Measurements from ENCODE around the gene ZNRD2. TPM values are rescaled to one million over a fixed set of nuclear protein-coding genes. Genes with fewer than 3 reads are reported as not detected.

The ZNRD2 gene
- total and polyA plus RNA-seq, 4 experiments from 2014 or later: 24.6 to 74.9 (median 48.8) TPM

DNA sequence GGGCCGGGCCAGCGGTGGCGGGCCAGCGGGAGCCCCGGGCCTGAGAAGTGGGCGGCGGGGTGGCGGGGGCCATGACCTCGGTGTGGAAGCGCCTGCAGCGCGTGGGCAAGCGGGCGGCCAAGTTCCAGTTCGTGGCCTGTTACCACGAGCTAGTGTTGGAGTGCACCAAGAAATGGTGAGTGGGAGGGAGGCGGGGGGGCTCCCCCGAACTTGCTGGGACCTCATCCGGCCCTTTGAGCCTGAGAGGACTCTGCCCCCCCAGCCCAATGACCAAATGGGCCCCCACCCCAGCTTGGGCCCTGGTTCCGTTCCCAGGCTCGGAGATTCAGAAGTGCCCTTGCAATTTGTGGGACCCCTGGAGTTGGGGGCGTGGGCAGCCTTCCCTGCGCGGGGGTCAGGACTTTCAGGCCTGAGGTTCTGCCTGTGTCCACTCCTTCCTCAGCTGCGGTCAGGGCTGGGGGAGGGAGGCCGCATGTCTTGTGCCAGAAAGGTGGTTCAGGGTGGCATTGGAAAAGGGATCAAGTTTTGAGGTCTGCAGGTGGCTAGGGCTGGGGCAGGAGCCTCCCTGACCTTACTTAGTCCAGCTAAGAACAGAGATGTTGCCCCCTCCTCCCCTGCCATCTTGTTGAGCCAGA, 6.1 kb downstream of the ZNRD2 start:
- Mint-ChIP-seq H3K36me3 (peaks cover 0 to 53% of the 10 kb centered on the region in 2 donors), H3K4me1 (peaks cover 22 to 69% (median 47%) of the 10 kb centered on the region in 4 donors), H3K27me3 (no peaks in the 10 kb centered on the region), H3K4me3 (peak overlapping the region; percentile 86 to 91 (median 88)), H3K27ac (peak overlapping the region; percentile 84 to 94 (median 91)), H3K9me3 (no peaks in the 10 kb centered on the region)
- H3K4me1 ChIP-seq (ENCODE audit: insufficient read depth, low read length): peaks cover 59% of the 10 kb centered on the region
- H3K27ac ChIP-seq (ENCODE audit: low read depth, low read length): peak overlapping the region; percentile 75
- intact Hi-C loops (cut with micrococcal nuclease): no loop called here
- POLR2A ChIA-PET (ENCODE audit: partially characterized antibody): interaction anchor here (0.7 to 17.1 kb wide), 27 partner anchors 8 to 736 kb away, joined by 3 to 403 read pairs (median 8); partner anchors contain the start of genes DPF2, KAT5, KCNK7 and LTBP3
- H3K9me3 ChIP-seq (ENCODE audit: control insufficient read depth in 1 of 2, low read length in 2 of 2): no peaks in the 10 kb centered on the region
- peaks cover 23% of the 10 kb centered on the region for H3K36me3 ChIP-seq (ENCODE audit: insufficient read depth, low read length)
- DNase-seq: no peak
- H3K4me3 ChIP-seq (ENCODE audit: low read length in 2 of 2): peak overlapping the region; percentile 62 to 88
- no peaks in the 10 kb centered on the region for H3K27me3 ChIP-seq (ENCODE audit: insufficient read depth, low read length)
- CTCF ChIA-PET (ENCODE audit: partially characterized antibody): interaction anchor here (0.7 to 5.1 kb wide), 13 partner anchors 9 to 72 kb away, joined by 3 to 50 read pairs (median 3); partner anchors contain the start of gene SCYL1

DNA sequence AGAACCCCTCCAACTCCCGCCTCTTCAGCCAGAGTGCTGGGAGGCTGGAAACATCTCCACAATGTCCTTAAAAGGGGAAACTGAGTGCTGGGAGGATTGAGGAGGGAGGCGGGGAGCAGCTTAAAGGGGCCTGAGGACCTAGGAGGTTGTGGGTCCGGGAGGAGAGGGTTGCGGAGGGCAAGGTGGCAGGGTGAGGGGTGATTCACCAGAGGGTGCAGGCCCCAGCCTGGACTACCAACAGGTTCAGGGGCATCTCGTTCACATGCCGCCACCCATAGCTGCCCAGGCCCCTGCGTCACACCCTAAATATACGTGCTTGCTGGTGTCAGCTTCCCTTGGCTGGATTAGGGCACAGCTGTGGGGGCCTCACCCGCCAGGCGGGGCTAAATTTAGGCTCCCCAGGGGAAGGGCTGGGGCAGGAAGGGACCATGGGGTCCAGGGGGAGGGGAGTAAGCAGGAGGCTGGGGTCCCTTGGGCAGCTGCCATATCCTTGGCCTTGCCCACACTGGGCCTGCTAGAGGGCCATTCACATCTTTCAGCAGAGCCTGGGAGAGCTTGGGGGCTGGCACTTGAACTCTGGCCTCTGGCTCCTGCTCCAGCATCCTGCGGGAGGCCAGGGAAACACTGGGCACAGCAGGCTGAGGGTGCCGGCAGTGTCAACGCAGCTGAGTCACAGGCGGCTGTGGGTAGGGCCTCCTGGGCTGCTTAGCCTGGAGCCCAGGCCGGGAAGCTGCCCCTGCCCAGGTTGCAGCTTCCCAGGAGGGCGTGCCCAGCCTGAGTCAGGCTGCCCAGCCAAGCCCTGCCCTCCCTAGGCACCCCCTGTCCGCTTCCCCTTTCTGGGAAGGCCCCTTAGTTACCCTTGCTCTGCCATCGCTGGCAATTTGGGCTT, 6.8 kb downstream of the ZNRD2 start:
- POLR2A ChIA-PET (ENCODE audit: partially characterized antibody): interaction anchor here (0.7 to 17.1 kb wide), 22 partner anchors 7 to 243 kb away, joined by 3 to 403 read pairs (median 10); partner anchors contain the start of genes DPF2, KAT5, KCNK7 and LTBP3
- Histone ChIP-seq H3K27ac (ENCODE audit: low read depth, low read length) (peak overlapping the region; percentile 75), H3K27me3 (ENCODE audit: insufficient read depth, low read length) (no peaks in the 10 kb centered on the region), H3K4me1 (ENCODE audit: insufficient read depth, low read length) (peaks cover 51% of the 10 kb centered on the region), H3K36me3 (ENCODE audit: insufficient read depth, low read length) (peaks cover 29% of the 10 kb centered on the region), H3K4me3 (ENCODE audit: low read length in 2 of 2) (peak overlapping the region; percentile 62 to 88), H3K9me3 (ENCODE audit: control insufficient read depth in 1 of 2, low read length in 2 of 2) (no peaks in the 10 kb centered on the region)
- peak in 1 of 5 donors; percentile 68 for DNase-seq
- peak overlapping the region; percentile 86 to 91 (median 88) for H3K4me3 Mint-ChIP-seq
- no peaks in the 10 kb centered on the region for H3K27me3 Mint-ChIP-seq
- CTCF ChIA-PET (ENCODE audit: partially characterized antibody): interaction anchor here (0.7 to 5.1 kb wide), 11 partner anchors 8 to 73 kb away, joined by 3 to 50 read pairs (median 3); partner anchors contain the start of gene SCYL1
- H3K4me1 Mint-ChIP-seq: peaks cover 15 to 62% (median 40%) of the 10 kb centered on the region in 4 donors
- peaks cover 0 to 53% of the 10 kb centered on the region in 2 donors for H3K36me3 Mint-ChIP-seq
- H3K27ac Mint-ChIP-seq: peak overlapping the region; percentile 84 to 94 (median 91)
- no peaks in the 10 kb centered on the region for H3K9me3 Mint-ChIP-seq
- intact Hi-C loops (cut with micrococcal nuclease): no loop called here

DNA sequence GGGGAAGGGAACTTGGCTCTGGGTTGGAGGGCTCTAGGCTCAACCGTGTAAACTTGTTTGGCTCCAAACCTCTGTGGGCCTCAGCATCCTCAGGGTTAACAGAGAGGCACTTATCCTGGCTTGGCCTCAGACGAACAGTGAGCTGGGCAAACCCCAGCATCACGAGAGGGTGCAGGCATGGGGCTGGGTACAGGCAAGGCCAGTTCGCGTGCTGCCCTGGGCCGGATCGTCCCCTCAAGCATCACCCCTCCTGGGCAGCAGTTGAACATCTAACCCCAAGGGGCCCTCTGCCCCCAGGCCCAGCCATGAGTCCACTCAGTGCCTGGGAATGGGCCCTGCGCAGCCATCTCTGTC, 7.5 kb downstream of the ZNRD2 start:
- no peak for DNase-seq
- Mint-ChIP-seq H3K27ac (peak overlapping the region in 6 of 7 donors; percentile 68 to 94 (median 87)), H3K4me3 (peak overlapping the region in 7 of 8 donors; percentile 64 to 88 (median 75)), H3K9me3 (no peaks in the 10 kb centered on the region), H3K4me1 (peaks cover 13 to 63% (median 40%) of the 10 kb centered on the region in 4 donors), H3K36me3 (peaks cover 5 to 58% of the 10 kb centered on the region in 2 donors), H3K27me3 (no peaks in the 10 kb centered on the region)
- Histone ChIP-seq H3K9me3 (ENCODE audit: control insufficient read depth in 1 of 2, low read length in 2 of 2) (no peaks in the 10 kb centered on the region), H3K36me3 (ENCODE audit: insufficient read depth, low read length) (peaks cover 34% of the 10 kb centered on the region), H3K4me1 (ENCODE audit: insufficient read depth, low read length) (peaks cover 50% of the 10 kb centered on the region), H3K27ac (ENCODE audit: low read depth, low read length) (peak overlapping the region; percentile 75), H3K27me3 (ENCODE audit: insufficient read depth, low read length) (no peaks in the 10 kb centered on the region), H3K4me3 (ENCODE audit: low read length in 2 of 2) (peak overlapping the region in 1 of 2 donors; percentile 62)
- POLR2A ChIA-PET (ENCODE audit: partially characterized antibody): interaction anchor here (1.0 to 17.1 kb wide), 11 partner anchors 11 to 160 kb away, joined by 3 to 403 read pairs (median 35); partner anchors contain the start of genes KCNK7, LTBP3, MALAT1 and MAP3K11
- CTCF ChIA-PET (ENCODE audit: partially characterized antibody): interaction anchor here (1.1 to 5.1 kb wide), 6 partner anchors 11 to 53 kb away, joined by 3 to 50 read pairs (median 25); partner anchors contain the start of gene SCYL1
- intact Hi-C loops (cut with micrococcal nuclease): no loop called here

DNA sequence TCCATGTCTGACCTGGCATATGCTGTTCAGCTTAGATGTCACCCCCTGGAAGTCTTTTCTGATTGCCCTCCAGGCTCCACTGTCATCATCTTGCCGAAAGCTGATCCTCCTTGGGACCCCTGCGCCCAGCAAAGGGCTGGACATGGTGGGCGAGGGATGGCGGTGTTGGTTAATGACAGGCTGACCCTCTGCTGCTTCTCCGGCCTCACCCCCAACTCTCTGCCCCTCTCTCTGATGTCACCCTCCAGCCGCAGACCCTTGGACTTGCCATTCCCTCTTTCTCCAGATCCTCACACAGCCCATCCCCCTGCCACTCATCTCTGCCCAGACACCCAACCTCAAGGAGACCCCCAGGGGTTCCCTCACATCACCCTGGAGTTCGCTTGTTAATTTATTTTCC, 7.9 kb downstream of the ZNRD2 start:
- H3K4me1 ChIP-seq (ENCODE audit: insufficient read depth, low read length): peaks cover 49% of the 10 kb centered on the region
- Mint-ChIP-seq H3K36me3 (peaks cover 9 to 62% of the 10 kb centered on the region in 2 donors), H3K27me3 (no peaks in the 10 kb centered on the region), H3K4me3 (peak overlapping the region in 7 of 8 donors; percentile 64 to 88 (median 76)), H3K4me1 (peaks cover 12 to 63% (median 38%) of the 10 kb centered on the region in 4 donors), H3K9me3 (no peaks in the 10 kb centered on the region), H3K27ac (peak overlapping the region in 6 of 7 donors; percentile 77 to 97 (median 92))
- no peak overlapping the region for H3K4me3 ChIP-seq (ENCODE audit: low read length in 2 of 2)
- peak overlapping the region; percentile 75 for H3K27ac ChIP-seq (ENCODE audit: low read depth, low read length)
- DNase-seq: no peak
- ChIA-PET POLR2A (ENCODE audit: partially characterized antibody) (interaction anchor here (0.6 to 17.1 kb wide), 7 partner anchors 11 to 179 kb away, joined by 3 to 403 read pairs (median 76); partner anchors contain the start of genes KCNK7, LTBP3 and MALAT1), CTCF (ENCODE audit: partially characterized antibody) (interaction anchor here (2.0 to 5.1 kb wide), 5 partner anchors 10 to 53 kb away, joined by 6 to 50 read pairs (median 35); partner anchors contain the start of gene SCYL1)
- intact Hi-C loops (cut with micrococcal nuclease): no loop called here
- no peaks in the 10 kb centered on the region for H3K27me3 ChIP-seq (ENCODE audit: insufficient read depth, low read length)
- peaks cover 34% of the 10 kb centered on the region for H3K36me3 ChIP-seq (ENCODE audit: insufficient read depth, low read length)
- no peaks in the 10 kb centered on the region for H3K9me3 ChIP-seq (ENCODE audit: control insufficient read depth in 1 of 2, low read length in 2 of 2)

DNA sequence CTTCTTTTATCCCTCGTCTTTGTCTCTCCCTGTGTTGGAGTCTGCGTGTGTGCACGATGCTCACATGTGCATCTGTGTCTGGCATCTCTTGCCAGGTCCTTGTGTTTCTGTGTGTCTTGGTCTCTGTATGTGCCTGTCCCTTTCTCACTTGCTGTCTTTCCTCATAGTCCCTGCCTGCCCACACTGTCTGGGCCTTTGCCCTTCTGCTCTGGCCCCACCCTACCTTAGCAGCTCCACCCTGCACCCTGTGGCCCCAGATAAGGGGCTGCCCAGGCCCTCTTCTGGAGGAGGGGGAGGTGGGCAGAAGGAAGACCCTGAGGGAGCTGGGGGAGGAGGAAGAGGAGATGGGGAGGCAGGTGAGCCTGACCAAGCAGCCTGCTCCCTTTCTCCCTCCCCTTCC, 8.4 kb downstream of the ZNRD2 start:
- Histone ChIP-seq H3K27ac (ENCODE audit: low read depth, low read length) (no peak overlapping the region), H3K36me3 (ENCODE audit: insufficient read depth, low read length) (peaks cover 35% of the 10 kb centered on the region), H3K4me3 (ENCODE audit: low read length in 2 of 2) (no peak overlapping the region), H3K4me1 (ENCODE audit: insufficient read depth, low read length) (peaks cover 43% of the 10 kb centered on the region), H3K9me3 (ENCODE audit: control insufficient read depth in 1 of 2, low read length in 2 of 2) (no peaks in the 10 kb centered on the region), H3K27me3 (ENCODE audit: insufficient read depth, low read length) (no peaks in the 10 kb centered on the region)
- Mint-ChIP-seq H3K4me3 (peak overlapping the region; percentile 64 to 88 (median 76)), H3K27me3 (no peaks in the 10 kb centered on the region), H3K9me3 (no peaks in the 10 kb centered on the region), H3K36me3 (peaks cover 13 to 65% of the 10 kb centered on the region in 2 donors), H3K27ac (peak overlapping the region; percentile 77 to 97 (median 90)), H3K4me1 (peaks cover 12 to 61% (median 36%) of the 10 kb centered on the region in 4 donors)
- ChIA-PET CTCF (ENCODE audit: partially characterized antibody) (interaction anchor here (4.0 to 5.1 kb wide), 3 partner anchors 10 to 38 kb away, joined by 35 to 50 read pairs (median 41); no protein-coding TSS in a partner anchor), POLR2A (ENCODE audit: partially characterized antibody) (interaction anchor here (0.6 to 17.1 kb wide), 5 partner anchors 10 to 180 kb away, joined by 3 to 403 read pairs (median 79); partner anchors contain the start of genes KCNK7 and LTBP3)
- no peak for DNase-seq
- intact Hi-C loops (cut with micrococcal nuclease): no loop called here

DNA sequence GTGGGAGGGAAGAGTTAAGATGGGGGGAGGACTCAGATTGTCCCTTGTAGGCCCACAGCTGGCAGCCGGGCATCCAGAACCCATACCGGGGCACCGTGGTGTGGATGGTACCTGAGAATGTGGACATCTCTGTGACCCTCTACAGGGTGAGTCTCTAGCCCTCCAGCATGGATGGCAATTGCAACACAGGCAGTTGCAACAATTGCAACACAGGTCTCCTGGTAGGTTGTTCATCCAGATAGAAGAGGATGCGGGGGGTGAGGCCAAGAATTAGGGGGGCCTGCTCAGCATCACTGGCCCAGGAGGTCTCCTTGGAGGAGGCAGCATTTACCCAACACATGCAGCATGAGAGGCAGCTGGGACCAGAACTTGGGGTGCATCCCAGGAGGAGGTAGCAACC, 9.0 kb downstream of the ZNRD2 start:
- no peaks in the 10 kb centered on the region for H3K27me3 Mint-ChIP-seq
- no peak overlapping the region for H3K27ac ChIP-seq (ENCODE audit: low read depth, low read length)
- no peaks in the 10 kb centered on the region for H3K27me3 ChIP-seq (ENCODE audit: insufficient read depth, low read length)
- CTCF ChIA-PET (ENCODE audit: partially characterized antibody): interaction anchor here (4.8 to 5.1 kb wide), 2 partner anchors 9 to 38 kb away, joined by 41 to 50 read pairs; no protein-coding TSS in a partner anchor
- POLR2A ChIA-PET (ENCODE audit: partially characterized antibody): interaction anchor here (1.1 to 17.1 kb wide), 5 partner anchors 9 to 73 kb away, joined by 3 to 403 read pairs (median 79); partner anchors contain the start of genes KCNK7 and LTBP3
- H3K36me3 ChIP-seq (ENCODE audit: insufficient read depth, low read length): peaks cover 41% of the 10 kb centered on the region
- H3K27ac Mint-ChIP-seq: peak overlapping the region in 6 of 7 donors; percentile 52 to 94 (median 68)
- no peaks in the 10 kb centered on the region for H3K9me3 ChIP-seq (ENCODE audit: control insufficient read depth in 1 of 2, low read length in 2 of 2)
- peaks cover 12 to 55% (median 34%) of the 10 kb centered on the region in 4 donors for H3K4me1 Mint-ChIP-seq
- H3K4me3 Mint-ChIP-seq: peak overlapping the region in 5 of 8 donors; percentile 21 to 74 (median 34)
- intact Hi-C loops (cut with micrococcal nuclease): no loop called here
- H3K4me1 ChIP-seq (ENCODE audit: insufficient read depth, low read length): peaks cover 40% of the 10 kb centered on the region
- no peak for DNase-seq
- H3K36me3 Mint-ChIP-seq: peaks cover 18 to 66% of the 10 kb centered on the region in 2 donors
- H3K4me3 ChIP-seq (ENCODE audit: low read length in 2 of 2): no peak overlapping the region
- no peaks in the 10 kb centered on the region for H3K9me3 Mint-ChIP-seq
